IPS-NIHi7 (cell line): ENCODE data around the gene GRAMD1A.

Experiments used
- DNase-seq: peaks from one replicate; pipeline ENCODE4 v3.0.0; 2012; ENCODE audit warnings: mixed read lengths; ENCODE audit errors: extremely low spot score

Gene GRAMD1A

DNA sequence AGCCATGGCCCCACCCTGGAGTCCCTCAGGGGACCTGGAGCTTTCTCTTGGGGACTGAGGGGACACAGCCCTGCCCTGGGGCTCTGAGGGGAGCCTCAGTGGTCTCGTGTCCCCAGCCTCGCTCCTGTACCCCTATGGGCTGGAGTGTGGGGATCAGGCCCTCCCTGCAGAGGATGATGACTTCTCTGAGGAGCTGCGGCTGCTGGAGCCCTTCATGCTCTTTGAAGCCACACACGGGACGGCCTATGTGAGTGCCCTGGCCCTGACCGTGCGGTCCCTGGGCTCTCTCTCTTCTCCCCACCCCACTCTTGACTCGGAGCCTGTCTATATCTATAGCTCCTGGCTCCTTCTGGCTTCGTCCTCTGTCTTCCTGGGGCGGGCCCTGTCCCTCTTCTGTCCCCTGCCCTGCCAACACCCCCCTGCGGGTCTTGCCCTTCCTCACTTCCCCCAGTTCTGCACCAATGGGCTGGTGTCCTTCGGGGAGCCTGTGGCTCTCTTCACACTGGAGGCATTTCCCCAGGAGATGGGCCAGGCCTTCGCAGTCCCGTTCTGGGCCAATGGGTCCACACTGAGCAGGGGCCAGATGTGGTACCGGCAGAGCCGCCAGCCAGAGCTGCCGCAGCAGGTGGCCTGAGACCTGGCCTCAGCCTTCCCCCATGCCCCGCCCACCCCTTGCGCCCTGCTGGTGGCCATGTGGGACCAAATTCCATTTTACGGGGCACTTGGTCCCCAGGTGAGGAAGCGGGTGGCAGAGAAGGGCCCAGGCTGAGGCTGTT is 74.5 kb downstream of the GRAMD1A start:
- no peak for DNase-seq

DNA sequence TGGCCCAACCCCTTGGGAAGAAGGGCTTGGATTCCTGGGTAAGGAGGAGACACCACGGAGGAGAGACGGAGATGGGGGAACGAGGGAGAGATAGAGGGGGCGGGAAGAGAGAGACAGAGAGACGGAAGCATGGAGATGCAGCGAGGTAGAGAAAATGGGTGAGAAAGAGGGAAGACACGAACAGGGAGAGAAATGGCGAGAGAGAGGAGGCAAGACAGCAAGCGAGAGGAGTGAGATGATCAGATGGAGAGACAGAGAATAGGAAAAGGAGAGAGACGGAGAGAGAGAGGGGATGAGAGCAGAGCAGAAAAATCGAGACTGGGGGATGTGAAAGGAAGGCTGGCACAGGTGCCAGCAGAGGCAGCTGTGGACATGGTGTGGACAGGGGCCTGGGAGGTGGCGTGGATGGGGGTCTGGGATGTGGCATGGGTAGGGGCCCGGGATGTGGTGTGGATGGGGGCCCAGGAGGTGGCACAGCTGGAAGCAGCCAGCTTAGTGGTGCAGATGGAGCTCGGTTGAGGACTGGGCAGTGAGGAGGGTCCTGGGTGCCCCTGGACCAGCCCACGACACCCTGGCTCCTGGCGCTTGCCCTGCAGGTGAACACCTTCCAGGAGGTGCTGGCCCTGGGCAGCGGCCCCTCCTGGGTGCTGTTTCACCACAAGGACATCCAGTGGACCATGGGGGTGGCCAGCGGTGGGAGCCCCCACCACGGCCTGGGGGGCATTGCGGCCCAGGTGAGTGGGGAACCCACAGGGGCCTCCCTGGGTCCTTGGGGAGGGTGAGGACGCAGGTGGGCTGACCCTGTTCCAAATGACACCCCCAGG is 75.3 kb downstream of the GRAMD1A start:
- no peak for DNase-seq

DNA sequence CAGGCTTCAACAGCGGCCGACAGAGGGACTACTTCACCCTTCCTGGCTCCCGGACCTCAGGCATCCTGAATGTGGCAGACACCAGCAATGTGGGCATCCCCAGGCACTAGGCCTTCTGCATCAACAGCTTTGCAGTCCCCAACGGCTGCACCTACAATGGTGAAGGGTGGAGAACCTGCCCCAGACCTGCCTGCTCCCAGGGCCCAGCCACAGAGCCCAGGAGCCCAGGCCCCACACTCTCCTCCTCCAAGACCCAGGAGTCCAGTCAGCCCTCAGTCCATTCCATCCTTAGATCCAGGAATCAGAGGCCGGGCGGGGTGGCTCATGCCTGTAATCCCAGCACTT is 75.9 kb downstream of the GRAMD1A start:
- DNase-seq = no peak
